Middle frontal gyrus (tissue), 1 donor: ENCODE data around the gene FGD2.

Experiments used
- DNase-seq: peaks from one replicate; pipeline ENCODE4 v3.0.0-alpha.2; 2015; ENCODE audit warnings: low spot score; ENCODE audit errors: extremely low spot score

Gene FGD2

GRCh38 chr6:36970892-36971842, 34.3 kb upstream of the FGD2 start:
- no peak for DNase-seq

DNA sequence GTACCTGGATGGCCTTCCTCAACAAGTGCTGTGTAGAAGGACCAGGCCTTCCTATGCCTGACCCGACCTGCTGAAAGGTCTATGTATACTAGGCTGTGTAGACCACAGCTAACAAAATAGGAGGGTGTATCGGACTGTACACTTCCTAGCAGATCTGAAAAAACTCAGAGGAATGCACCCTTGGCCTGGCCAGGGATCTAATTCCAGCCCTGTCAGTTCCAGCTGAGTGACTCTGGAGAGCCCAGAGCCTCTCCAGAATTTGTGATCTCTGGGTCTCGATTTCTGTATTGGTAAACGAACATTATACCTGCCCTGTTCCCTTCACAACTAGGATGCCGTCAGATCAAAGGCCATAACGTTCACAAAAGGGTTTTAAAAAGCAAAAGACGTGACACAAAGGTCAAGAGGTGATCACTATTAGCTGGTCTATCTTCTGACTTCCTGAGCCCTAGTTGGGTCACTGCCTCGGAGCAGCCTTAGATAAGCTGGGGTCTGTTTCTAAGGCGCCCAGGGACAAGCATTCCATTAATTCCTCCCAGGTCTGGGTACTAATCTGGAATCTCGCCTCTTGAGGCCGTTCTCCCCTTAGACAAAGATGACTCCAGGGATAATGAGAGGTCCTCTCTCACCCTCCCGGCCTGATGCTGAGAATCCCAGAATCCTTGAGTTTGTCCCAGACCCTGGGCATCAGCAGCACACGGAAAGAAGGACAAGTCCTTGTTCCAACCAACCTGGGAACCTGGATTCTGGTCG, 33.4 kb upstream of the FGD2 start:
- DNase-seq: no peak

- no peak for DNase-seq
Measured at GRCh38 chr6:36973190-36973589, 32.3 kb upstream of the FGD2 start.

- DNase-seq: no peak
Measured at GRCh38 chr6:36973647-36974046, 31.8 kb upstream of the FGD2 start.

- no peak for DNase-seq
Measured at GRCh38 chr6:36975231-36976006, 30.0 kb upstream of the FGD2 start.

DNA sequence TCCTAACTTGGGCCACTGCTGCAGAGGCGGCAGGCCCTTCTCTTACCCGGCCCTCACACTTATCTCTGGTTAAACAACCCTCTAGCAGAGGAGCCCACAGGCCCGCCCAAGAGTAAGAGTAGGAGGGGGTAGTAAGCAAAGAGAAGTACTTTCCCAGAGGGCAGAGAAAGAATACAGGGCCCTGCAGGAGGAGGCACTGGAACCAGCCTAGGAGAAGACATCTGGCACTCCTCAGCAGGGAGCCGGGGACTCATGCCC, 29.5 kb upstream of the FGD2 start:
- no peak for DNase-seq

DNA sequence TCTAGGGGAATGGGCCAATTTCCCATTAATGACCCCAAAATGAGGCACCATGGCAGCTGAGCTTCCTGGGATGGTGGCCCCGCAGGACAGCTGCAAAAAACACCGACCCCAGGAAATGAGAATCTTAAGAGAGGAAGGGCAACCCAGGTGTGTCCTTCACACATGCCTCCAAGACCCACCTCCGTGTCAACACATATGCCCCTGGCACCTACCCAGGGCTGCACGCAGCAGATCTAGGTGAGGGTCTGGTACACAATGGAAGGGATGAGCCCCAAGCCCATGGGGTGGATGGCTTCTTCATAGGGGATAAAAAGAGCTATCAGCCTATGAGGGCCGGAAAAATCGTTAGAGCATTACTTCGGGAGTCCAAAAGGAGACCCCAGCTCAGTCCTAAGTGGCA, 28.9 kb upstream of the FGD2 start:
- no peak for DNase-seq

DNA sequence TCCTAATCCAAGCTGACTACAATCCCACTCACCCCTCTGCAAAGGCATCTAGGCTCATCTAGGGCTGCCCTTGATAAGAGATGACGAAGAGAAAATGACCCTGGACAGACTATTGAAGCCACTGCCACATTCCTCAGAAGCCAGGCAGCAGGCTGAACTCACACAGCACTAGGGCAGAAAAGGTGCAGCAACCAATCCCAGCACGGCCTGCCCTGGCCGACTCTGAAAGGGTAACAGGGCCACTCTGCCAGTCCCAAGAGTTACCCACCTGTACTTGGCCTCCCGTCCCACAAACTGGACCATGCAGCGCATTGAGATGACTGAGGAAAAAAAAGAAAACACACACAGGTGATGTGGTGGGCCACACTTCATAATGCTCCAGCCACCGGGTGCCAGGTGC, 28.5 kb upstream of the FGD2 start:
- no peak for DNase-seq

- DNase-seq: no peak
Measured at GRCh38 chr6:36977470-36977941, 27.9 kb upstream of the FGD2 start.

DNA sequence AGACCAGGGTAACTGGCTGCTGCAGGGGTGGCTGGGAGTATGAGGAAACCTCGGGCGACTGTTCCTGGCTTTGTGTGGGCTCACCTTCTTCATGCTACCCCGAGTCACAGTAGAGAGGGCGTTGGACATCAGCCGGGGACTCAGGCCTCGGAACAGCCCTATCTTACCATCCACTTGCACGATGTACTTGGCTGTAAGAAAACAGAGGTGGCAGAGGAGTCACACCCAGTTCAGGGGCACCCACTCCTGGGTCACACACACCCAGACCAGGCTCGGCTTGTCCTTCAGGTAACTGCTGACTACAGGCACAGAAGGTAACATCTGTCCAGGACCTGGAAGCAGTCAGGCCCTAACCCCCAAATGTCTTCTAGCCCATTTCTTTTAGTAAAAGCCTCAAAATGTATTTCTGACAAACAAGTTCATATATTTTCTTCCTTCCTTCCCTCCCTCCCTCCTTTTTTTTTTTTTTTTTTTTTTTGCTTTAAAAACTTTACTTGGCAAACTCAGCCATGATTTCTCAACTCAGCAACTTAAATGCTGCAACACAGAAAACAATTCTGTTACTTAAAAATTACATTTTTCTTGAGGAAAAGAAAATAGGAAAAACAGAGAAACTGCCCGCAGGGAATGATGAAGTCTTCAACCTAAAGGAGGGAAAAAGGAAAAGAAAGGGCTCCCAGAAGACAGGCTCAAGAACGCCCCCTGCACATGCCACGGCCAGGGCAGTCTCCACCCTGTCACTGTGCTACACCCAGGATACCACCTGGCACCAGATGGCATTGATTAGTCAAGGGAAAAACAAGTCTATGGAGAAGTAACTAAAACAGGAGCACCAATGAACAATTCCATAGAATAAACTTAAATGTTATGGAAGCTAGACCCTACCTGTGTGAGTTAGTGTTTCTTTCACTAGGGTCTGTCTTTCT, 26.8 kb upstream of the FGD2 start:
- DNase-seq: no peak

- peak; percentile 47 for DNase-seq
Measured at GRCh38 chr6:36979347-36979742, 26.1 kb upstream of the FGD2 start.

DNA sequence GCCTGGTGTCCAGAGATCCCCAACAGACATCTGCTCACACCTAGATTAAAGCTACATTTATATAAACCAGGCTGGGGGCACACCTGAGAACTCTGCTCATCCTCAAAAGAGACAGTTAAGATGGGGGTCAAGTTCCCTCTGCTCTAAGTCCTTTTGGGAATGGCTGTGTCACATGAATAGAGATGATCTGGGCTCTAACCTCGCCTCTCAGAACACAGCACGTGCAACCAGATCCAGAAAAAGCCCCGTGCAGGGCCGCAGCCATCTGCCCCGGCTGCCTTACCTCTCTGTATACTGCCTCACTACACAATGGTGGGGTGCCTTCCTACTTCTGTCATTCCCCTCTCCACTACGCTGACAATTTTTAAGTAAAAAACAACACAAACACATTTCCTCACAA, 25.3 kb upstream of the FGD2 start:
- DNase-seq: no peak

DNA sequence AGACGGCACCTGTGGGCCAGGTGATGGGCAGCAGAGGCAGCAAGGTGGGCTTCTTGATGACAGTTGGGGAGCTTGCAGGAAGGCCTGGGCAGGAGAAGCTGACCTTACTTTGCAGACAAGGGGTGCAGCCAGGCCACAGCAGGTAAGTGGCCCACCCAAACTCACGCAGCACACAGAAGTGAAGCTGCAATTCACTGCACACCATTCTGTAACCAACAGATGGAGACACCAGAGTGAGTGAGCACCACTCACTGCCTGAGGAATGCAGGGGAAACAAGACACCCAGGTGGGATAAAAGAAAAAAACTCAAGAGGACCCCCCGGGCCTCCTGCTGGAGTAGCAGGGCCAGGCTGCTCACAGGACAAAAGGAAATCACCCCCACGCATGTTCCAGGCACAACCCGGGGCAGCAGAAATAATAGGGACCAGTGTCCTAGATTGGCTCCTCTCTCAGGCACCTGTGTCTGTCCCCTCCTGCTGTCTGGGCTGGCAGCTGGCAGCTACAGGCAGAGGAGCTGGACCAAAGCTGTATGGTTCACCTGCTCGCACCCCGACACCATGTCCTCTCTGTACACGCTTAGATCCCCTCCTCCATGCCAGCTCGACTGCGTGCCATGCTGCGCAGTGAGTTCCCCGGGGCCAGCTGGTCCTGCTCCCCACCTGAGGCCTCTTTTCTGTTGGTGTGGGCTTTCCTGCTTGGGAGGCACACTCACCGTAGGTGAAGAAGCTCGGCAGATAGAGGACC, 24.4 kb upstream of the FGD2 start:
- no peak for DNase-seq

DNA sequence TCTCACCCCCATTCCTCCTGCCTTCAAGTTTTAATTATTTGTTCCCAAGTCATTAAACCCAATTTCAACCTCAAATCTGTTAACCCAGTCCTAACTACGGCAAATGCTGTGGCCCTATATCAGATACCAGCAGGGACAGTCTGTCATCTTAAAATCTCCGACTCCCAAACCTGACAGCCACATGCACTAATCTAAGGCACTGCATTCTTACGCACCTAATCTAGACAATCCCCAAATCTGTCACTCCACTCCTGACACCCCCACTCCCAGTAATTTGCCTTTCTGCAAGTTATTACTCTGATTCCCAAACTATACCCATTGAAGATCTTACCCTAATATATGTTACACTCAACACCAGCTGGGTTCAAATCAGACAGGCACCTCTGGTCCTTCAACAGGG, 21.9 kb upstream of the FGD2 start:
- DNase-seq: no peak

DNA sequence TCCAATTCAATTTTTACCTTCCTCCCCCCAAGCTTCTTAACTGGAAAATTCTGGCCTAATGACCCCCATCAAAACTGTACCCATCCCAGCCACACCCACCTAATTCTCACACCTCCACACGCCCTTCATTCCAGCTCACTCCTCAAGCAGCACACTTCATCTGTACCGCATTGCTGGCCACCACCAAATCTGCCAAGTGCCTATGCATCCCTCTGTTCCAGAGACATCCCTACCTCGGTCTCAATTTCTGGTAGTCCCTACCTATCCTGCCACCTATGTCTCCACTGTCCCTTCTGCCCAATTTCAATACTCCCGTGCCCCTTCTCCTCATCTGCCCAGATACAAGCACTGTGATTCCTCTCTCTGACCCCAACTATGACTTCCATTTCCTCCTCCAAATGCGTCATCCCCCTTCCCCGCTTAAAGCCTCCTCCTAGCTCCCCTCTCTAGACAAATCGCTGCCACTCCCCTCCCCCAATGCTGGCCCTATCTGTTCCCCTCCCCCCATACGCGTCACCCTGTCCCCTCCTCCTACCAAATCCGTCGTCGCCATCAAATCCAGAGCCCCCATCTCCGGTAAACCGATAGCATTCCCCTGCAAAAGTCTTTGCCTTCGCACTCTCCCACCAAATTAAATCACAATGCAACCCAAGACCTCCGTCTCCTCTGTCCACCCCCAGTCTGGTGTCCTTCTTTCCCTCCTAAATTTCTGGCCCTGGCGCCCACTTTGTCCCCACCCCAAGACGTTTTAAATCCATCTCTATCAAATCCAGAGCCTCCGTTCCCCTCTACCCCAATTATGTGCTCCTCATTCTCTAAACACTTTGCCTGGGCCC, 20.7 kb upstream of the FGD2 start:
- DNase-seq: no peak

DNA sequence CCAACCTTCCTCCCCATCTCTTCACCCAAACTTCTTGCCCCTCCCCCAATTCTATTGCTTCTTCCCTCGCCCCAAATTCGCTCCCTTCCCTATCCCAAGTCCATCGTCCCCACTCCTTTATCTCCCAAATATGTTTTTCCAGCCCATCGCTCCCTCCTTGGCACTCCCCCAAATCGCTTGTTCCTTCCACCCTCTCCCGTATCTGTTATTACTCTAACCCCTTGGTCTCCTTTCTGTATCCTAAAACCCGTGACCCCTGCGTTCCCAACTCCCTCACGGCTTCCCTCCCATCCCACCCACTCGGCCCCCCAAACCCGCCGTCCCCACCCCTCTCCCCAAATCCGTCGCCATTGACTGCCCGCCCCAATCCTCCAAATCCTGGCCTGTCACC, 20.0 kb upstream of the FGD2 start:
- DNase-seq: no peak

GRCh38 chr6:36985808-36986703, 19.4 kb upstream of the FGD2 start, which contains the start of gene MTCH1:
Gene MTCH1 (minus strand): TSS chr6:36986196. CDS start chr6:36986173, 23 bp downstream.
- peak; percentile 85 for DNase-seq

DNA sequence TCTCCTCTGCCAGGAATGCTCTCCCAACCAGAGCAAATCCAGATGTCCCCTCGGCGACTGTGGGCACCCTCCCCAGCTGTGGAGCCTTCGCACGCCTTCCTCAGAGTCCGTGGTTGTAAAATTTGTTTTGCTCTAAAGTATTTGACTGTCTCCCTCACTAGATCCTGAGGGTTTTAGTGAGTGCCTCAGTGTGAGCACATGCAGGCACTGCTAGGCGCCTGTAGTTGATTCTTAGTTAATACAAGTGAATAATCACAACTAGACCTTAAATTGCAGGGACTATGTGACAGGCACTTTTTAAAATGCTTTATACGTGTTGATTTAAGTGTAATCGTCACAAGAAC, 18.8 kb upstream of the FGD2 start:
- DNase-seq: no peak
